A673 (cell line): Measurements from ENCODE around the gene IGLON5.

Experiments
- CTCF ChIP-seq: fragments of 300-800, 200-600 bp; sonication (generic); conservative IDR thresholded peaks from 2 replicates; pipeline ENCODE4 v1.5.1; 2017; ENCODE audit warnings: low read depth, mild to moderate bottlenecking, antibody characterized with exemption, low read length, moderate library complexity, mixed read lengths
- EZH2 ChIP-seq: fragments of 200-600 bp; sonication (generic); IDR thresholded peaks from 2 replicates; pipeline ENCODE4 v1.6.1; 2017; ENCODE audit warnings: borderline replicate concordance, low read depth, mild to moderate bottlenecking, mixed read lengths, antibody characterized with exemption, low read length; ENCODE audit not compliant: poor library complexity, severe bottlenecking

GRCh38 chr19:51364200-51365106 lies 53.0 kb downstream of the IGLON5 start:
- no peak for TF ChIP-seq CTCF
- no peak for TF ChIP-seq EZH2
